ENCODE results near the gene ACTRT1. TPM values are rescaled to one million over a fixed set of nuclear protein-coding genes. Genes with fewer than 3 reads are reported as not detected.

ACTRT1 gene
- polyA plus RNA-seq (ENCODE audit: insufficient read length in 4 of 4): not detected

DNA sequence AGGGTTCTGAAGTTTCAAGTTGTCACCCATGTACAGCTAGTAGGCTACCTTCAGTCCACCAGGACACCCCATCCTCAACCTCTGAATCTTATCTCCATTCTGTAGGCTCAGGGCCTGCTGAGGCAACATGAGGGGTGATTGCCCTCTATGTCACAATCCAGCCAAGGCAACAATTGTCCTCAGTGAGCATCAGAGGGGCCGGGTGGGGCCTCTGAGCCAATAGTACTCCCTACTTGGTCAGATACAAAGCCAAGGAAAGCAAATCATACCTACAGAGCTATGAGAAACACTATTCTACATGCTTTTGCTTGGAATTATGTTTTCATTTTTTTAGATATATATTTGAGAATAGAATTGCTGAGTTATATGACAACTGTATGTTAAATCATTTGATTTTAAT lies at the start of gene ACTRT1:
Gene ACTRT1 (minus strand): TSS at position 101 of the 400 bp plus-strand sequence. CDS start 197 bp downstream, outside the sequence.
- DNase-seq (ENCODE audit: low read depth in 4 of 4, low spot score in 3 of 4): no peak

DNA sequence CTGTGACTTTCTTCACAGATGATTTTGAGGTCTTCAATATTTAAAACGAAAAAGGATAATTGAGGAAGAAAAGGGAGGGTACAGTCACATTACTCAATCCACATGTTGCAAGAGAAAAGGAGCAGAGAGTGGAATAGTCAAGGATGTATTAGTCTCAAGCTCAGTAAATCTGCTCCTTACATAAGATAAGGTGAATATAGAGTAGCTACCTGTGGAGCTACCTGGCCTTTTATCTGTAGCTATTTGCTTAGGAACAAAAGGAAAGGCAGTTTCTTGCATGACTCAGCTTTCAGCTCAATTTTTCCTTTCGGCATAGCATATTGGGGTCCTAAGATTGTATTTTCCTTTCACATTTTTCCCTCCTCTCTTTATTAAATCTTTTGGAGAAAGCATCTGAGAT lies 26.3 kb upstream of the ACTRT1 start:
- no peak for DNase-seq (ENCODE audit: low read depth in 4 of 4, low spot score in 3 of 4)

DNA sequence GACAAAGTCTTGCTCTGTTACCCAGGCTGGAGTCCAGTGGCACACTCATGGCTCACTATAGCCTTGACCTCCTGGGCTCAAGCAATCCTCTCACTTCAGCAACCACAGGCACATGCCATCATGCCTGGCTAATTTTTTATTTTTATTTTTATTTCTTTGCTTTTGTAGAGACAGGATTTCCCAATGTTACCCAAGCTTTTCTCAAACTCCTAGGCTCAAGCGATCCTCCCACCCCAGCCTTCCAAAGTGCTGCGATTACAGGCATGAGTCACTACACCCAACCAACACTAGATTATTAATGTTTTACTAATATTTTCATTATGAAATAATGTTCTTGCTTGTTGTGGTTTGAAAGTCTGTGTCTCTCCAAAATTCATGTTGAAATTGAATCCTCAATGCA lies 5.2 kb upstream of the ACTRT1 start:
- DNase-seq (ENCODE audit: low read depth in 4 of 4, low spot score in 3 of 4): no peak

DNA sequence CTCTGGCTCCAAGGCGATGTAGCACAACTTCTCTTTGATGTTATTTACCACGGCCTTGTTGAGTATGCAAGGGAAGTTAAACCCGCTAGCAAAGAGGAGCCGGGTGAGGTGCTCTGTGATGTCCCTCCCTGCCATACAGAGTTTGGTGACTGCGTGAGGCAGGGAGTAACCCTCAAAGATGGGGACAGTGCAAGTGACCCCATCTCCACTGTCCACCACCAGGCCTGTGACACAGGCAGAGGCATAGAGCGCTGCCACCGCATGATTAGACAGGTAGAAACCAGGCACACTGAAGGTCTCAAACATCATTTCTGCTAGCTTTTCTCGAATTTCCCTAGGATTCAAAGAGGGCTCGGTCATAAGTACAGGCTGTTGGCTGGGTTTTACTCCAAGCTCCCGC lies 677 bp downstream of the ACTRT1 start:
- DNase-seq (ENCODE audit: low read depth in 4 of 4, low spot score in 3 of 4): no peak

DNA sequence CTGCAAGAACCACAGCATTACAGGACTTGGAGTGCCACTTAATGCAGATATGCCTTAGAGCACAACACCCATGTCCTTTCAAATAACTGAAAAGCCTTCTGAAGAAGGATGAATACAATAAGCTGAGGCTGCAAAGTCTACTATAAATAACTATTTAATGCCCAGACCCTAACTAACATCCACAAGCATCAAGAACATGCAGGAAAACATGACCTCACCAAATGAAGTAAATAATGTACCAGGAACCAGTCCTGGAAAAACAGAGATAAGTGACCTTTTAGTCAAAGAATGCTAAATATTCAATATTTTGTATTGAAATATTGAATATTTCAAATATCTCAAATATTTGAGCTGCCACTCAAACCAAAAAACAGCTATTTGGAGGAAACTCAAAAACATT lies 16.9 kb downstream of the ACTRT1 start:
- no peak for DNase-seq (ENCODE audit: low read depth in 4 of 4, low spot score in 3 of 4)

DNA sequence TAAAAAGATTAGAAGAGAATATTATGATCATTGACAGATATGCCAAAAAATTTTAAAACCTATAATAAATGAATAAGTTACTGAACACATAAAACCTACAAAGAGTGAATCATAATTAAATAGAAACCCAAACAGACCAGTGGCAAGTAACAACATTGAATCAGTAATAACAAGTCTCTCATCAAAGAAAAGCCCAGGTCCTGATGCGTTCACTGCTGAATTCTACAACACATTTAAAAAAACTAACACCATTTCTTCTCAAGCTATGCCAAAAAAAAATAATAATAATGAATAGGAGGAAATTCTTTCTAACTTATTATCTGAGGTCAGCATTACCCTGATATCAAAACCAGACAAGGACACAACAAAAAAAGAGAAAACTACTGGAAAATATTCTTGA lies 30.6 kb downstream of the ACTRT1 start:
- DNase-seq (ENCODE audit: low read depth in 4 of 4, low spot score in 3 of 4): no peak

DNA sequence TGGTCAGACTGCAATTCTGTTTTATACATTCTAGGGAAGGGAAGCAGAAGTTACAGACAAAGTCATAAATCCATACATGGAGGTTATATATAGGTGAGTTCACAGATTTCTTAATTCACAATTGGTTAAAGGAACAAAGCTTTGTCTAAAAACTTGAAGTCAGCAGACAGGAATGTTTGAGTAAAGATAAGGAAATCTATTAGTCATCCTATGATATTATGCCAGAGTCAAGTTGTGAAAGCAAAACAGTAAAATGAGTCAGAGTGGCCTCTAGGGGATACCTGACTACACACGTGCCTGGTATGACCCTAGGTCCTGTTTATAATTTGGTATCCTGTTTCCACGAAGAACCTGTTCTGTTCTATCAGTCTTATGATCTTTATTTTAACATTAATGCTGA lies 31.5 kb downstream of the ACTRT1 start:
- DNase-seq (ENCODE audit: low read depth in 4 of 4, low spot score in 3 of 4): no peak

DNA sequence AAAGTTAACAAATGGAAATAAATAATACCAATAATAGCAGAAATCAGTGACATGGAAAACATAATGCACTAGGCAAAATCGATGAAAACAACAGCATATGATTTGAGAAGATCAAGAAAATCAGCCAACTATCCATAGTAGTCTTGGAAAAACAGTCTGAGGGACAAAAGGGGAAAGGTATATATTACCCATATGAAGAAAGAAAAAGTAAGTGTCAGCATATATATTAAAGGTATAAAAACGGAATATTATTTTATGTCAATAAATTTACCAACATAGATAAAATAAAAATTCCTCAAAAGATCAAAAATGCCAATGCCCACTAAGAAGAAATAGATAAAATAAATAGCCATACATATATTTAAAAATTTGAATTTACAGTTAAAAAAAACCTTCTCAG lies 33.0 kb downstream of the ACTRT1 start:
- DNase-seq (ENCODE audit: low read depth in 4 of 4, low spot score in 3 of 4): no peak

DNA sequence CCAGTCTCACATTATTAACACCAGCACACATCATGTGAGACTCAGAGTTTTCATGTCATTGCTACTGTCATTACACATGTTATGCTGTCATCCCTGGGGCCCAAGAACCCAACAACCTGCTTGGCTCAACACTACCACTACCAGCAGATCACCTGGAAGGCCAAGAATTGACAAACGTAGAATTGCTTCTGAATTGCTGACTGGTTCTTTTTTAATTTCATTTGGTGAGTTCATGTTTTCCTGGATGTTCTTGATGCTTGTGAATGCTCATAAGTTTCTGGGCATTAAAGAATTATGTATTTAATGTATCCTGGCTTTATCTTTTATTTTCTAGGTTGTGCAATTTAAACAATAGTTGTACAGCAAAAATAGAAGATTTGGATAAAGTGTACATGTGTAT lies 40.2 kb downstream of the ACTRT1 start:
- no peak for DNase-seq (ENCODE audit: low read depth in 4 of 4, low spot score in 3 of 4)

DNA sequence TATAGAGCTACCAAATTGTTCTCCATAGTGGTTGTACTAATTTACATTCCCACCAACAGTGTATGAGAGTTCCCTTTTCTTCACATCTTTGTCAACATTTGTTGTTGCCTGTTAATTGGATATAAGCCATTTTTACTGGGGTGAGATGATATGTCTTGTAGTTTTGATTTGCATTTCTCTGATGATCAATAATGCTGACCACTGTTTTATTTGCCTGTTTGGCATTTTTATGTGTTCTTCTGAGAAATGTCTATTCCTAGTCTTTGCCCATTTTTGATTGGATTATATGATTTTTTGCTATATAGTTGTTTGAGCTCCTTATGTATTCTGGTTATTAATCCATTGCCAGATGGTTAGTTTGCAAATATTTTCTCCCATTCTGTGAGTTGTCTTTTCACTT lies 44.3 kb downstream of the ACTRT1 start:
- DNase-seq (ENCODE audit: low read depth in 4 of 4, low spot score in 3 of 4): no peak

Measured in left renal pelvis (tissue), 4 donors.